ENCODE results near the gene AKTIP. TPM values are rescaled to one million over a fixed set of nuclear protein-coding genes. Genes with fewer than 3 reads are reported as not detected.
A peak's percentile ranks its signal among the peaks of the same experiment; 100 is the strongest.

AKTIP gene
- total RNA-seq, 4 donors from 2014 or later = 37.0 to 68.7 (median 50.5) TPM

DNA sequence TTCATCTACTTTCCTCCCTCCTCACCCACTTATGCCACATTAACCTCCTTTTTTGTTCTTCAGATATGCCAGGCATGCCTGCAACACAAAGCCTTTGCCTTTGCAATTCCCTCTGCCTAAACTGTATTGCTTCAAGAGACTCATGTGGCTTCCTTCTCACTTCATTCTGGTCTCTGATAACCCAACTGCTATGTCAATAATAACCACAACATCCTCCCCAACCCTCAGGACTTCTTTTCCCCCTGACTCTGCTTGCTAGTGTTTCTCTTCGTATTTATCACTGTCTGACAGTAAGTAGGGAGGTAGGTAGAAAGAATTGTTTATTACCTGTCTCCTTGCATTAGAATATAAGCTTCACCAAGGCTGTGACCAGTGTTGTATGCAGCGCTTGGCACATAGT lies 46.4 kb downstream of the AKTIP start:
- no peaks in the 10 kb centered on the region for H3K27me3 ChIP-seq
- H3K4me1 ChIP-seq = peaks cover 0 to 4% (median 0%) of the 10 kb centered on the region in 4 donors
- no peaks in the 10 kb centered on the region for H3K9me3 ChIP-seq
- TF ChIP-seq POLR2AphosphoS5 (IDR thresholded peaks at IDR 0.05) = no peak
- no peak for DNase-seq
- peaks cover 0 to 70% (median 30%) of the 10 kb centered on the region in 4 donors for H3K36me3 ChIP-seq
- in situ Hi-C loops (cut with MboI; ENCODE audit: low pct_ligation_motif_present in 1 of 4, low pct_unique_long_range_greater_than_20kb in 1 of 4, low sequenced_read_pairs in 3 of 4) (loop anchor here in 1 of 4 donors (25.0 kb wide), 1 partner anchor 219 kb away; no protein-coding TSS in a partner anchor), intact Hi-C loops (cut with DNase I; ENCODE audit: low total_unique reads) (no loop called here)
- no peak overlapping the region for H3K4me3 ChIP-seq
- 73 to 78% methylated on average over 2 of the region's 2 CpGs for WGBS, 2 donors (ENCODE audit: low coverage in 1 of 2)
- peak overlapping the region; percentile 24 to 48 (median 30) for H3K27ac ChIP-seq

DNA sequence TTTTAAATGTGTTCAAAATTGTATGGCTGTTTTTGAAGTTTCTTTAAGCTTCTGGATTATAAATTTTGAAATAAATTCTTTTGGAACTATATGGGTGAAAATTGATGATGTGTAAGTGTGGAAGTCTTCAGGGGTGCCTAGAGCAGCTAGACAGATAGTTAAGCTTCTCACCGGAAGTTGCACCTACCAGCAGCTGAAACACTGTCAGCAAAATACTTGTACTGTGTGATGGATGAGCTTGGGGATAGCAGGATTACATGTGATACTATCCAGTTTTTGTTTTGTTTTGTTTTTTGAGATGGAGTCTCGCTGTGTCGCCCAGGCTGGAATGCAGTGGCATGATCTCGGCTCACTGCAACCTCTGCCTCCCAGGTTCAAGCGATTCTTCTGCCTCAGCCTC lies 49.1 kb downstream of the AKTIP start:
- 92% methylated on average over 5 of the region's 5 CpGs; no CpG with 5 or more reads in 1 of the 2 donors for WGBS, 2 donors (ENCODE audit: low coverage in 1 of 2)
- in situ Hi-C loops (cut with MboI; ENCODE audit: low pct_ligation_motif_present in 1 of 4, low pct_unique_long_range_greater_than_20kb in 1 of 4, low sequenced_read_pairs in 3 of 4) = loop anchor here in 1 of 4 donors (25.0 kb wide), 1 partner anchor 217 kb away; no protein-coding TSS in a partner anchor

GRCh38 chr16:53449816-53450517 lies 53.0 kb downstream of the AKTIP start:
- intact Hi-C loops (cut with DNase I; ENCODE audit: low total_unique reads) (no loop called here), in situ Hi-C loops (cut with MboI; ENCODE audit: low pct_ligation_motif_present in 1 of 4, low pct_unique_long_range_greater_than_20kb in 1 of 4, low sequenced_read_pairs in 3 of 4) (loop anchor here in 1 of 4 donors (25.0 kb wide), 1 partner anchor 213 kb away; no protein-coding TSS in a partner anchor)
- no peak overlapping the region for H3K4me3 ChIP-seq
- 74 to 82% methylated on average over 4 of the region's 4 CpGs for WGBS, 2 donors (ENCODE audit: low coverage in 1 of 2)
- DNase-seq = no peak
- H3K4me1 ChIP-seq = no peaks in the 10 kb centered on the region
- no peaks in the 10 kb centered on the region for H3K9me3 ChIP-seq
- no peak for TF ChIP-seq POLR2AphosphoS5 (IDR thresholded peaks at IDR 0.05)
- H3K36me3 ChIP-seq = peaks cover 0 to 61% (median 18%) of the 10 kb centered on the region in 4 donors
- no peak overlapping the region for H3K27ac ChIP-seq
- H3K27me3 ChIP-seq = no peaks in the 10 kb centered on the region

More for the DNA sequence above, 49.1 kb downstream of the AKTIP start:
- TF ChIP-seq EP300 (IDR thresholded peaks at IDR 0.05; ENCODE audit: low read depth) (no peak), POLR2A (IDR thresholded peaks at IDR 0.05) (no peak), POLR2AphosphoS5 (IDR thresholded peaks at IDR 0.05) (no peak)
- TF ChIP-seq, protein P1, sequence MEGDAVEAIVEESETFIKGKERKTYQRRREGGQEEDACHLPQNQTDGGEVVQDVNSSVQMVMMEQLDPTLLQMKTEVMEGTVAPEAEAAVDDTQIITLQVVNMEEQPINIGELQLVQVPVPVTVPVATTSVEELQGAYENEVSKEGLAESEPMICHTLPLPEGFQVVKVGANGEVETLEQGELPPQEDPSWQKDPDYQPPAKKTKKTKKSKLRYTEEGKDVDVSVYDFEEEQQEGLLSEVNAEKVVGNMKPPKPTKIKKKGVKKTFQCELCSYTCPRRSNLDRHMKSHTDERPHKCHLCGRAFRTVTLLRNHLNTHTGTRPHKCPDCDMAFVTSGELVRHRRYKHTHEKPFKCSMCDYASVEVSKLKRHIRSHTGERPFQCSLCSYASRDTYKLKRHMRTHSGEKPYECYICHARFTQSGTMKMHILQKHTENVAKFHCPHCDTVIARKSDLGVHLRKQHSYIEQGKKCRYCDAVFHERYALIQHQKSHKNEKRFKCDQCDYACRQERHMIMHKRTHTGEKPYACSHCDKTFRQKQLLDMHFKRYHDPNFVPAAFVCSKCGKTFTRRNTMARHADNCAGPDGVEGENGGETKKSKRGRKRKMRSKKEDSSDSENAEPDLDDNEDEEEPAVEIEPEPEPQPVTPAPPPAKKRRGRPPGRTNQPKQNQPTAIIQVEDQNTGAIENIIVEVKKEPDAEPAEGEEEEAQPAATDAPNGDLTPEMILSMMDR (IDR thresholded peaks at IDR 0.05) = no peak
- no peaks in the 10 kb centered on the region for H3K9me3 ChIP-seq
- H3K4me1 ChIP-seq = peaks cover 0 to 4% (median 0%) of the 10 kb centered on the region in 4 donors
- no peak overlapping the region for H3K4me3 ChIP-seq
- no peak overlapping the region for H3K27ac ChIP-seq
- H3K36me3 ChIP-seq = peaks cover 0 to 61% (median 18%) of the 10 kb centered on the region in 4 donors
- H3K27me3 ChIP-seq = no peaks in the 10 kb centered on the region
- intact Hi-C loops (cut with DNase I; ENCODE audit: low total_unique reads) = no loop called here
- DNase-seq = no peak

DNA sequence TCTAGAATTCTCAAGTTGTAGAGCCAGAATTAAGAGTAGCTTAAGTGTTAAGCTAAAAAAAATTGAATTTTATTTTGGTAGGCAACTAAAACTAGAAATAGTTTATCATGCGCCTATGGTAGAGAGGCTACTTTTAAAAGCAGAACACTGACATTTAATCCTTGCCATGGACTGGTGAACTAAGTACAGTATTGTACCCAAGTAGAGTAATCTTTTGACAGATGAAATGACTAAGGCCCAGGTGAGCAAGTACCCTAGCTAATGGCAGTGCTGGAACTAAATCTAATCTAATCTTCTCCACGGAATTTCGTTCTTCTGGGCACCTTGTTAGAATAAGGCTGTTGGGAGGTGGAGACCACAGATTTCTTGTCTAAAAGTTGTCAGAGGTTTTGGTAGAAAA lies 56.9 kb downstream of the AKTIP start:
- 51 to 90% methylated on average over 3 of the region's 3 CpGs for WGBS, 2 donors (ENCODE audit: low coverage in 1 of 2)
- Histone ChIP-seq H3K27ac (peak overlapping the region in 1 of 4 donors; percentile 22), H3K4me1 (no peaks in the 10 kb centered on the region), H3K27me3 (no peaks in the 10 kb centered on the region), H3K36me3 (peaks cover 0 to 61% (median 15%) of the 10 kb centered on the region in 4 donors), H3K9me3 (no peaks in the 10 kb centered on the region), H3K4me3 (no peak overlapping the region)
- in situ Hi-C loops (cut with MboI; ENCODE audit: low pct_ligation_motif_present in 1 of 4, low pct_unique_long_range_greater_than_20kb in 1 of 4, low sequenced_read_pairs in 3 of 4) (no loop called here), intact Hi-C loops (cut with DNase I; ENCODE audit: low total_unique reads) (no loop called here)
- DNase-seq = no peak
- no peak for TF ChIP-seq POLR2AphosphoS5 (IDR thresholded peaks at IDR 0.05)
- no peak for TF ChIP-seq POLR2A (IDR thresholded peaks at IDR 0.05)
- TF ChIP-seq, protein P1 (IDR thresholded peaks at IDR 0.05) = no peak
- TF ChIP-seq EP300 (IDR thresholded peaks at IDR 0.05; ENCODE audit: low read depth) = no peak

DNA sequence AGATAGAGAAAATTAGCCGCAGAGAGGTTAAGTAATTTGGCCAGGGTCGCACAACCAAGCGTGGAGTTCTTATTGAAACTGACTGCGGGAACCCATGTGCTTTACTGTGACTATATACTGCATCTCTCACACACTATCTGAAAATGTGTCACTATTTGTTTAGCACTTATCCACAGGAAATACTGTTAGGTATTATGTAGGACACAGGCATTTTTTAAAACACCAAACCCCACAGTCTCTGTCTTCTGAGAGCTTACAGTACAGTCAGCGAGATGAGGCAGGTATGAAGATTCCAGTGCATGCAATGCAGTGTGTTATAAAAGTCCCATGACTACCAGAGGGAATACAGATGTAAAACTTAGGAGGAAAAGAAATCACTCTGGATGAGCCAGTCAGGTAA lies 57.5 kb downstream of the AKTIP start:
- WGBS, 2 donors (ENCODE audit: low coverage in 1 of 2) = 90 to 100% methylated on average over 4 to 5 of the region's 5 CpGs
- in situ Hi-C loops (cut with MboI; ENCODE audit: low pct_ligation_motif_present in 1 of 4, low pct_unique_long_range_greater_than_20kb in 1 of 4, low sequenced_read_pairs in 3 of 4) = no loop called here
- no peaks in the 10 kb centered on the region for H3K27me3 ChIP-seq
- H3K4me3 ChIP-seq = no peak overlapping the region
- no peaks in the 10 kb centered on the region for H3K4me1 ChIP-seq
- no peak for DNase-seq
- no peaks in the 10 kb centered on the region for H3K9me3 ChIP-seq
- peaks cover 0 to 65% (median 15%) of the 10 kb centered on the region in 4 donors for H3K36me3 ChIP-seq
- H3K27ac ChIP-seq = no peak overlapping the region
- intact Hi-C loops (cut with DNase I; ENCODE audit: low total_unique reads) = no loop called here
- TF ChIP-seq POLR2AphosphoS5 (IDR thresholded peaks at IDR 0.05) (no peak), EP300 (IDR thresholded peaks at IDR 0.05; ENCODE audit: low read depth) (no peak), POLR2A (IDR thresholded peaks at IDR 0.05) (no peak)
- TF ChIP-seq, protein P1 (IDR thresholded peaks at IDR 0.05) = no peak

Data from transverse colon (tissue), 4 donors.